ENCODE measurements around the gene ATP2A3.

DNA sequence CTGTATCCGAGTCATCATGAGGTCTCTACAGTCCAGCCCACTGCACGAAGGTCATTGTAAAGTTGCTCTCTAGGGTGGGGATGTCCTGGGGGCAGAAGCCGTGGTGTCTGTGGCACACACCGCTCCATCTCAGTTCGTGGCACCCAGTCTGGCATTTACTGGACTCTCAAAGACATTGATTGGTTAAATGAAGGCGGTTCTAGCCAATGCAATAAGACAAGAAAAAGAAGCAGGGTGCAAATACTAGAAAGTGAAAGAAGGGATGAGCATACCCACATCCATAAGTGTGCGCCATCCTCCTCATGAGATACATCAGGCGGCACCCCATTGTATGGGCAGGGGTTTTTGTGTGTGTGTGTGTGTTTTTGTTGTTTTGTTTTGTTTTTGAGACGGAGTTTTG, 10.7 kb upstream of the ATP2A3 start:
- no peak for TF ChIP-seq POLR2A (IDR thresholded peaks at IDR 0.05)
- TF ChIP-seq, protein P1, sequence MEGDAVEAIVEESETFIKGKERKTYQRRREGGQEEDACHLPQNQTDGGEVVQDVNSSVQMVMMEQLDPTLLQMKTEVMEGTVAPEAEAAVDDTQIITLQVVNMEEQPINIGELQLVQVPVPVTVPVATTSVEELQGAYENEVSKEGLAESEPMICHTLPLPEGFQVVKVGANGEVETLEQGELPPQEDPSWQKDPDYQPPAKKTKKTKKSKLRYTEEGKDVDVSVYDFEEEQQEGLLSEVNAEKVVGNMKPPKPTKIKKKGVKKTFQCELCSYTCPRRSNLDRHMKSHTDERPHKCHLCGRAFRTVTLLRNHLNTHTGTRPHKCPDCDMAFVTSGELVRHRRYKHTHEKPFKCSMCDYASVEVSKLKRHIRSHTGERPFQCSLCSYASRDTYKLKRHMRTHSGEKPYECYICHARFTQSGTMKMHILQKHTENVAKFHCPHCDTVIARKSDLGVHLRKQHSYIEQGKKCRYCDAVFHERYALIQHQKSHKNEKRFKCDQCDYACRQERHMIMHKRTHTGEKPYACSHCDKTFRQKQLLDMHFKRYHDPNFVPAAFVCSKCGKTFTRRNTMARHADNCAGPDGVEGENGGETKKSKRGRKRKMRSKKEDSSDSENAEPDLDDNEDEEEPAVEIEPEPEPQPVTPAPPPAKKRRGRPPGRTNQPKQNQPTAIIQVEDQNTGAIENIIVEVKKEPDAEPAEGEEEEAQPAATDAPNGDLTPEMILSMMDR (IDR thresholded peaks at IDR 0.05): no peak

All from prostate gland (tissue), 2 donors.